Measurements from ENCODE around the gene GALNT16.

Gene GALNT16

DNA sequence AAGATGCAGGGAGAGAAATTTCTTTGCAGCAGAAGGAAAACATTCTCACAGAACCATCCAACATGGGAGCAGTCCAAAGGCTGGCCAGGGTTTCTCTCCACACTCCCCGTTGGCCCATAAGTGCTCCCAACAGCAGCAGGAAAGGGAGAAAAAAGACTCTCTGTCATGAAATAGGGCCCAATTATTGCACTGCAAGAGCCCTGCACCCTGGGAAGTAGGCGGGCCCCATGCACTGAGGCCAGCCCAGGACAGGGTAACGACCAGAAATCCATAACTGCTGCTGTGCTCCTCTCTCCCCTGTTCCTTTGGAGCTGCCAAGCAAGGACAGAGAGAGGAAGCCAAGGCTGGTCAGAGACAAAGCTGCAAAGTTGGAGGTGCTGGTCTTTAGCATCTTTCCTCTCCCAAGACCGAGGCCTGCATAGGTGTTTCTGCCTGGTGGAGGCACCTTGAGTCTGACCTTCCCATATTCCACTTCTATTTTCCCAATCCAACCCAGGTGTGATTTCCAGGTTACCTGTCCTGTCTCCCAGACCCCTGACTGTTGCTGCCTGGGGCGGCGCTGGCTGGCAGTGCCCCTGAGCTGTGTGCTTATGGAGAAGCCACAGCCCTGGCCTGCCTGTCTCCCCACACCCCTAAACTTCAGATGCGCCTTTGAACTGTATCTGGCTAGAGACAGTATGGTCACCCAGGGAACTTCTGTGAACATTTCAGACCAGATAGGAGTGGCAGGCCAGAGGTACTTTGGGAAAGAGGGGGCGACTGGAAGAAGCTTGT, 6.8 kb downstream of the GALNT16 start:
- TF ChIP-seq GATA2 (IDR thresholded peaks at IDR 0.05; ENCODE audit: low read depth, low read length) (no peak), GATA3 (IDR thresholded peaks at IDR 0.05; ENCODE audit: low read depth, low read length) (no peak)

DNA sequence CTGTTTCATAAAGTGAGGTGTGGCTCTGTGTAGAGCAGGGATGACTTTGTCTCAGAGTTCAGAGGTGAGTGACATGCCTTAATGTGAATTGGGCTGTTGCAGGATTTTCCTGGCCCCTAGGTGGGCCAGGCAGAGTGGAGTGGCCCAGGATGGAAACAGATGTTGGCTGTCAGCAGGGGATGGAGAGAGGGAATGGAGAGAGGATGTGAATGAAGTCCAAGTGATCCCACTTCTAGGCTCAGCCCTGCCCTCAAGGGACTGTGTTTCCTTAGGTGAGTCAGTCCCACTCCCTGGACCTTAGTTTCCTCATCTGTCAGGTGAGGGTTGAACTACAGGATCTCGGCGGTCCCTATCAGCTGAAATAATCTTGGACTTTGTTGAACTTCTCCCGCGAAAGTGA, 7.5 kb downstream of the GALNT16 start:
- TF ChIP-seq GATA2 (IDR thresholded peaks at IDR 0.05; ENCODE audit: low read depth, low read length) (no peak), GATA3 (IDR thresholded peaks at IDR 0.05; ENCODE audit: low read depth, low read length) (no peak)

DNA sequence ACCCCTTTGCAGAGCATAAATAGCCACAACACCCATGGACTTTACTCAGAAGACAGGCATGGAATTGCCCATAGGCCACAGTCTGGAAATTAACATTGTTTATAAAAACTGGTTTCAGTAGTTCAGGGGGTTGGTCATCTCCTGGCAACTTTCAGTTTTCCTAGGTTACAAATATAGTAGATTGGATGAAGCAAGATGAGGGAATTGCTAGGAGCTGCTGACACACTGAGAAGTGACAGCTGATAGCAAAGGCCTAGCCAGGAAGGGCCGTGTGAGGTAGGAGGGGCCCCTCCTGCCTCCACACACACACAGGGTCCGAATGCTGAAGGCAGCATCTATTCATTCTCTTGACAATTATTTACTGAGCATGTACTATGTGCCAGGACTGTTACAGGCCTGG, 8.3 kb downstream of the GALNT16 start:
- no peak for TF ChIP-seq GATA3 (IDR thresholded peaks at IDR 0.05; ENCODE audit: low read depth, low read length)
- no peak for TF ChIP-seq GATA2 (IDR thresholded peaks at IDR 0.05; ENCODE audit: low read depth, low read length)

DNA sequence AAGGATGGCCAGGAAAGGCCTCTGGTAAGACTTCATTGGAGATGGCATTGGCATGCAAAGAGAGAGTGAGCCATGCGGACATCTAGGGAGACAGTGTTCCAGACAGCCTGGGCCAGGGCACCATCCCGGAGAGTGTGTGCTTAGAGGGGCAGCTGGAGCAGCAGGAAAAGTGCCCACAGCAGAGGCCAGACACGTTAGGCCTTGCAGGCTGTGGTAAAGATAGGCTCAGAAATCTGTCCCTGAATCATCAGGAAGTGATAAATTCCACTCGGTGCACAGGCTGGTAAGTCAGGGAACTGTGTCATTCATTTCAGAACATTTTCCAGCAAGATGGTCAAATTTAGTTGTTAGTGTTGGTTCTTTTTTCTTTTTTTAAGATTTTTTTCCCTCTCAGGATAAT, 8.8 kb downstream of the GALNT16 start:
- TF ChIP-seq GATA2 (IDR thresholded peaks at IDR 0.05; ENCODE audit: low read depth, low read length) (no peak), GATA3 (IDR thresholded peaks at IDR 0.05; ENCODE audit: low read depth, low read length) (no peak)

DNA sequence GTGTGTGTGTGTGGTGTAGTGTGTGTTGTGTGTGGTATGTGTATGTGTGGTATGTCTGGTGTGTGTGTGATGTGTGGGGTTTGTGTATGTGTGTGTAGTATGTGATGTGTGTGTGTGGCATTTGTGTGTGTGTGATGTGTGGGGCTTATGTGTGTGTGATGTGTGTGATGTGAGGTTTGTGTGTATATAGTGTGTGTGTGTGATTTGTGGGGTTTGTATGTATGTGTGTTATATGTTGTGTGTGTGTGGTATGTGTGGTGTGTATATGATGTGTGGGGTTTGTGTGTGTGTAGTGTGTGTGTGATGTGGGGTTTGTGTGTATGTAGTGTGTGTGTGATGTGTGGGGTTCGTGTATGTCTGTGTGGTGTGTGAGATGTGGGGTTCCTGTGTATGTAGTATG, 9.4 kb downstream of the GALNT16 start:
- TF ChIP-seq GATA2 (IDR thresholded peaks at IDR 0.05; ENCODE audit: low read depth, low read length): no peak
- no peak for TF ChIP-seq GATA3 (IDR thresholded peaks at IDR 0.05; ENCODE audit: low read depth, low read length)

DNA sequence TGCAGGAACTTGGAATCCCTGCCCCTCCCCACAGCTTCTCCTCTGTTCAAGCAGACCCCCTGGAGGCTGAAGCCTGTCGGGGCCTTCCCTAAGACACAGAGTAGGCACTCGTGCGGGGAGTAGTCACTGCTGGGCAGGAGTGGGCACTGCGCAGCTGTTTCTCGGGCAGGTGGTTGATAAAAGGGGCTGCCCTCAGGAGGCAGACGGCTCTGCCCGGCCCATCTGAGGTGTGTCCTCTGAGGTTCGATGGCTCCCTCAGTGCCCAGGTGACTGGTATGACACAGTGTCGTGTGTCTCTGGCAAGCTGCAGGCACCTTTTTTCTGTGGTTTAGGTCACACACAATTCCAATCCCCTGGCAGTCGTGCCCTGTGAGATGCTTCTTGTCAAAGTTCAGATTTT, 10.1 kb downstream of the GALNT16 start:
- TF ChIP-seq GATA2 (IDR thresholded peaks at IDR 0.05; ENCODE audit: low read depth, low read length) (no peak), GATA3 (IDR thresholded peaks at IDR 0.05; ENCODE audit: low read depth, low read length) (no peak)

DNA sequence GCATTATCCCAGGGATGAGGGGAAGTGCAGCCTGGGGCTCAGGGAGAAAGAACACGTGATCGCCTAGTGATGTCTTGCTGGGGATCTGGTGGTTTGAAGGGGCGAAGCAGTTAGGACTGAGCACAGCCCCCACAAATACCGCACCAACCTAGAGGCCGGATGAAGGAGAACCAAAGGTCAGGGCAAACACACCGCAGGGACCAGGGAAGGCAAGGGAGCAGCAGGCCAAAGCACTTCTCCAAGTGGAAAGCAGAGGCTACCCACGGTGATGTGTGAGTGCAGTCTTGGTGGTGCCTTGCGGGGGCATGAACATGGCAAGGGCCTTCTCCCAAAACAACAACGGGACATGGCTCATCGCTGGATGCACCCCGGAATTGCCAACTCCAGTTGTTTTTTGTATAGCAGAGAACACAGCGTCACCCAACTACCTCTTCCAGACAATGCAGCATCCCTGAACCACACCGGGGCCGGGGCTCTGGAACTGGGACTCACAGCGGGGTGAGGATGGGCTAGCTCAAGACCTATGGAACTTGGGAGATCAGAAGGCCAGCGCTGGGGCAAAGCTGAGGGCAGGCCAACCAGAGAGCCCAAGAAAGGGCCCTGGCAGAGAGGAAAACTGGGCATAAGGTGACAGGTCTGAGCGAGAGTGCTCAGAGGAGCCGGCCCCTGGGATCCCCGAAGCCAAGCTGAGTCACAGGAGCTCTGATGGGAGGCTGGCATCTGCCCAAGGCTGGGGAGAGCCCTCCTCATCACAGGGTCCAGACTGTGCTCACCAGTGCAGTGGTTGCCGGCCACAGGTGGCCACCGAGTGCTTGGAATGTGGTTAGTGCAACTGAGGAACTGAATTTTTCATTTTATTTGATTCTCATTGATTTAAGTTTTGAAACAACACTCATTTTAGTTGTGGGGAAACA, 11.1 kb downstream of the GALNT16 start:
- no peak for TF ChIP-seq GATA3 (IDR thresholded peaks at IDR 0.05; ENCODE audit: low read depth, low read length)
- no peak for TF ChIP-seq GATA2 (IDR thresholded peaks at IDR 0.05; ENCODE audit: low read depth, low read length)

DNA sequence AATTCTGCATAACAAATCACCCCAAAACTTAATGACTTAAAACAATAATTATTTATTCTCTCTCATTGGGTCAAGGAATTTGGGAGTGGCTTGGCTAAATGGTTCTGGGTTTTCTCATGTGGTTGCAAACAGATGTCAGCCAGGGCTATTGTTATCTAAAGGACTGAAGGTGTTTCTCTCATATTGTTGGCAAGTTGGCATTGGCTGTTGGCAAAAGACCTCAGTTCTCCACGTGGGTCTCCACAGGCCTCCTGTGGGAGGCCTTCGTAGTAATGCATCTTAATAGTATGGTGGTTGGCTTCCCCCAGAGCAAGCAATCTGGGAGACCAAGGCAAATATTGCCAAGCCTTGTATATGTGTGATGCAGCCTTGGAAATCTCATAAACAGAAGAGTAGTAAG, 14.4 kb downstream of the GALNT16 start:
- no peak for TF ChIP-seq GATA3 (IDR thresholded peaks at IDR 0.05; ENCODE audit: low read depth, low read length)
- no peak for TF ChIP-seq GATA2 (IDR thresholded peaks at IDR 0.05; ENCODE audit: low read depth, low read length)

DNA sequence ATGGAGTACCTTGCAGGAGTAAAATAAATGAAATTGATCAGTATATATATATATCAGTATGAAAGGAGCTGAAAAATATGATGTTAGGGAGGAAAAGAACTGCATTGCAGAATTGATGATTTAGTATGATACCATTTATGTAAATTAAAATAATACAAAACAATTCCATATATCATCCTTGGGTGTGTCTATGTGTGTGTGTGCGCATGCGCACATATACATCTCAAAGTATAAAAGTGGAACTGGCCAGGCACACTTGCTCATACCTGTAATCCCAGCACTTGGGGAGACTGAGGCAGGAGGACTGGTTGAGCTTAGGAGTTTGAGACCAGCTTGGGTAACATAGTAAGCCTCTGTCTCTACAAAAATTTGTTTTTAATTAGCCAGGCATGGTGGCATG, 15.4 kb downstream of the GALNT16 start:
- no peak for TF ChIP-seq GATA2 (IDR thresholded peaks at IDR 0.05; ENCODE audit: low read depth, low read length)
- no peak for TF ChIP-seq GATA3 (IDR thresholded peaks at IDR 0.05; ENCODE audit: low read depth, low read length)

DNA sequence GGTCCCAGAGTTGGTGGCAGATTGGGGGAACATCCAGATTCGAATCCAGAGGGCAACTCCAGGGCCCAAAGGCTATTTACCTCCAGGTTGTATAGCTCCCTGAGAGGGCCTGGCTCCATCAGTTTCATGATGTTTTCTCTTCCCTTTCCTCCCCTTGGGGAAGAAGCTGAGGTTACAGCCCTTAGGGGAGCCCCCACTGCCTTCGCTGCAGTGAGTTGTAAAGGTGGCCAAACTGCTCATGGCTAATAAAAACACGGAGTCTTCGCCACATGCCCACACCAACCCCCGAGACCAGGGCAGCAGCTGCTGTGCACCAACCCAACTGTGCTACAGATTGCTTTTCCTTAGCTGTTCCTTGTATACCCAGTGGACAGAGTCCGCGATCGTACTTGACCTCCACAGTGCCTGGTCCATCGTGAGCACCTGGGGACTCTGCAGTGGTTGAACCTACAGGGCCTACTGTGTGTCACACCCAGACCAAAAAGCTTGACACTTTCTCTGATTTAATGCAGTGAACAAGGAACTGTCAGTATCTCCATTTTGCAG, 20.9 kb downstream of the GALNT16 start:
- TF ChIP-seq GATA2 (IDR thresholded peaks at IDR 0.05; ENCODE audit: low read depth, low read length) (no peak), GATA3 (IDR thresholded peaks at IDR 0.05; ENCODE audit: low read depth, low read length) (no peak)

DNA sequence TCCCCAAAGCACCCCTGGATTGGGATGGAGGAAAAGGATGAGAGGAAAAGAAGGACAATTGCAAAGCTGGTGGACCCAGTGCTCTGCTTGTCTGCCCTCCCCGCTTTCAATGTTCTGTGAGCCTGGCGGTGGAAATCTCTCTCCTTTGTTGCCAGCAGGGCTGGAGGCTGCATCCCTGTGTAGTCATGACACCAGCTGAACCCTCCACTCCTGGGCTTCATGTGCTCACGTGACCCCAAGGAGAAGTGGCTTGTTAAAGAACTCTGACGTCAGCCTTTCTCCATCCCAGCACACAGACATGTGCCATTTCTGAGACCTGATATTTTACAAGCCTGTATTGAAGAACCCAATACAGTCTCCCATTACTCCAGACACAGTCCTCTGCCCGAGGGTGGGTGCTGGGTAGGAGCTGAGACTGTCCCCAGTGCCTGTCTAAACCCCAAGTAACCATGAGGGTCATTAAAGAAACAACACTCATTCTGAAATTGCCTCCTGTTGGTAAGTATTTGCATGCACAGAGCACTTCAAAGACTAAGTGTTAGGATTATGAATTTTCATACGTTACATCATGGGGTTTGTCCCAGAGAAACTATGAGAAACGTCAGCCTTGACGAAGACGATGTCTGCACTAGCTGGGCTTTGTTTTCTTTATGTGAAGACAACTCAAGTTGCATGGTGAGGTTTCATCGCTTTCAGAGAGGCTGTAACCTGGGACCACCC, 21.7 kb downstream of the GALNT16 start:
- no peak for TF ChIP-seq GATA3 (IDR thresholded peaks at IDR 0.05; ENCODE audit: low read depth, low read length)

DNA sequence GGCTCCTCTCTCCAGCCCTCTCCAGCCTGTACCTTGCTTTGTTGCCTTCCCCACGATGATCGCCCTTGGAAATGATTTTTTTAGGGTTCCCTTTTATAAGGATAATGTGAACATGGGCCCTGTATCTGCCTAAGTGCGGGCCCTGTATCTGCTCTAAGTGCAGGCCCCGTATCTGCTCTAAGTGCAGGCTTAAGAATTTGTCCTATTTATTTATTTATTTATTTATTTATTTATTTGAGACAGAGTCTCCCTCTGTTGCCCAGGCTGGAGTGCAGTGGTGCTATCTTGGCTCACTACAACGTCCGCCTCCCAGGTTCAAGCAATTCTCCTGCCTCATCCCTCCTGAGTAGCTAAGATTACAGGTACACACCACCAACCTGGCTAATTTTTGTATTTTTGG, 22.5 kb downstream of the GALNT16 start:
- TF ChIP-seq GATA2 (IDR thresholded peaks at IDR 0.05; ENCODE audit: low read depth, low read length): no peak
- TF ChIP-seq GATA3 (IDR thresholded peaks at IDR 0.05; ENCODE audit: low read depth, low read length): no peak

DNA sequence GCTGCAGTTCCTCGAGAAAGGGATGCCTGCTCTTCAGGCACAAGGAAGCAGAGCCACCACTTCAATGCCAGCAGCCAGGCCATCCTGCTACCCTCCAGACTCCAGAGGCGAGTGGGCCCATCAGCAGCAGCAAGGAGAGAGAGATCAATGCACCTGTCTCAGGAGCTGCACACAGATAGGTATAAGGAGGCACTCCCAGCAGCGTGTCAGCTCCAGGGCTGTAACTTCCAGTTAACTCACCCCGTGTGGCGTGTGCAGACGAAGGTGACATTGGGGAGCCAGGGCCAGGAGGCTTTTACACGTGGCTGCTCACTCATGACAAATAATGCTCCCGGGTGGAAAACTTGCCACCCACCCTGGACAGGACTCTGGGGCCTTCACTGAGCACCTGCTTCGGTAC, 24.2 kb downstream of the GALNT16 start:
- no peak for TF ChIP-seq GATA2 (IDR thresholded peaks at IDR 0.05; ENCODE audit: low read depth, low read length)
- no peak for TF ChIP-seq GATA3 (IDR thresholded peaks at IDR 0.05; ENCODE audit: low read depth, low read length)

DNA sequence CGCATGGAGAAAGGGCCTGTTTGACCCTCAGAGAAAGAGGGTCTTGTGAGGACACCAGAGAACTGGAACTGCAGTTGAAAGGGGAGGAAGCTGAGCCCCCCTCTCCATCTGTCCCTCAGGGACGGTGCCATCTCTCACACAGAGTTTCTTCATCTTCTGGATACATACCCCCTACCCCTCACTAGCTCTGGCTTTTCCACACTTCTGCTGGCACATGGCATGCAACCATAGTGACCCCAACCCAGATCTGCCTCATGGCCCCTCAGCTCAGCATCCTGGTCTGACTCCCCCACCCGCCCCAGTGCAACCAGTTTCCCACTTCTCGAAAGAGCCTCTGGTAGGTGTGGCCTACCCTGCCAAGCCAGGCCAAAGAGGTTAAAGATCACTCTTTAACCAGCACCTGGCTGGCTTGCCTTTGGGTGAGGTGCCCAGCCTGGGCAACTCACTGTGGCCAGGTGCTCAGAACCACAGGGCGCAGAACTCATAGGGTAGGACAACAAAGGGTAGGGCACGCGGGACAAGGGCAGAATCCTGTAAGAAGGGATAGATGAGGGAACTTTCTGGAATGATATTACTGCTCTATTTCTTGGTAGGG, 25.8 kb downstream of the GALNT16 start:
- TF ChIP-seq GATA3 (IDR thresholded peaks at IDR 0.05; ENCODE audit: low read depth, low read length) (no peak), GATA2 (IDR thresholded peaks at IDR 0.05; ENCODE audit: low read depth, low read length) (no peak)
